HL-60 (cell line): ENCODE results near the gene HARS1.

Experiments
- CTCF ChIP-seq: IDR thresholded peaks from one replicate; pipeline ENCODE4 v1.5.1; 2011; ENCODE audit warnings: low read length, control low read depth, inconsistent platforms; ENCODE audit not compliant: insufficient read depth
- REST ChIP-seq: IDR thresholded peaks from 2 replicates; pipeline ENCODE4 v1.6.1; 2012; ENCODE audit warnings: low read depth; ENCODE audit not compliant: insufficient replicate concordance
- SPI1 ChIP-seq: IDR thresholded peaks from 2 replicates; pipeline ENCODE4 v1.6.1; 2012; ENCODE audit warnings: low read depth, mild to moderate bottlenecking, borderline replicate concordance

- TF ChIP-seq CTCF: no peak
- TF ChIP-seq SPI1: no peak
- TF ChIP-seq REST: no peak
Measured at GRCh38 chr5:140628711-140629110, 62.5 kb downstream of the HARS1 start.
